Measurements from ENCODE around the gene OMP. TPM values are rescaled to one million over a fixed set of nuclear protein-coding genes. Genes with fewer than 3 reads are reported as not detected.

The OMP gene
- polyA plus RNA-seq, 1 donor from 2014 or later = not detected

GRCh38 chr11:77120571-77120970, 17.9 kb downstream of the OMP start:
- H3K36me3 ChIP-seq (ENCODE audit: insufficient read depth, low read length) = no peaks in the 10 kb centered on the region
- no peak for TF ChIP-seq SMC3 (conservative IDR thresholded peaks at IDR 0.05; ENCODE audit: poor library complexity)
- no peak for TF ChIP-seq CTCF (IDR thresholded peaks at IDR 0.05; ENCODE audit: poor library complexity, severe bottlenecking)
- no peak for TF ChIP-seq EZH2 (IDR thresholded peaks at IDR 0.05; ENCODE audit: borderline replicate concordance, insufficient read depth, low read length, poor library complexity, severe bottlenecking)
- TF ChIP-seq MXI1 (conservative IDR thresholded peaks at IDR 0.05; ENCODE audit: poor library complexity, severe bottlenecking) = no peak
- TF ChIP-seq EP300 (conservative IDR thresholded peaks at IDR 0.05; ENCODE audit: poor library complexity, severe bottlenecking) = no peak
- TF ChIP-seq TAF1 (IDR thresholded peaks at IDR 0.05; ENCODE audit: low read depth) = no peak
- no peak for TF ChIP-seq POLR2AphosphoS5 (IDR thresholded peaks at IDR 0.05)
- TF ChIP-seq RAD21 (conservative IDR thresholded peaks at IDR 0.05) = no peak
- TF ChIP-seq REST (IDR thresholded peaks at IDR 0.05; ENCODE audit: borderline replicate concordance) = no peak
- H4K20me1 ChIP-seq (ENCODE audit: insufficient read depth) = no peaks in the 10 kb centered on the region
- H3K4me3 ChIP-seq (ENCODE audit: low read length) = no peak overlapping the region
- H3K9me3 ChIP-seq (ENCODE audit: low read length) = no peaks in the 10 kb centered on the region
- H3K9me2 ChIP-seq (ENCODE audit: insufficient read depth, low read length) = no peaks in the 10 kb centered on the region
- no peak overlapping the region for H2AFZ ChIP-seq (ENCODE audit: low read depth, low read length)
- H3K4me2 ChIP-seq (ENCODE audit: low read length) = no peak overlapping the region
- no peaks in the 10 kb centered on the region for H3K27me3 ChIP-seq (ENCODE audit: insufficient read depth, low read depth, low read length)
- no peak overlapping the region for H3K27ac ChIP-seq (ENCODE audit: low read length)
- no peaks in the 10 kb centered on the region for H3K79me2 ChIP-seq (replicated peaks; ENCODE audit: insufficient read depth, low read length)
- H3K9ac ChIP-seq (ENCODE audit: low read length) = no peak overlapping the region
- no peaks in the 10 kb centered on the region for H3F3A ChIP-seq (ENCODE audit: insufficient read depth, low read length, poor library complexity, severe bottlenecking)

GRCh38 chr11:77121096-77121640, 18.5 kb downstream of the OMP start:
- H3K36me3 ChIP-seq (ENCODE audit: insufficient read depth, low read length) = no peaks in the 10 kb centered on the region
- H3K4me2 ChIP-seq (ENCODE audit: low read length) = no peak overlapping the region
- no peaks in the 10 kb centered on the region for H3K27me3 ChIP-seq (ENCODE audit: insufficient read depth, low read depth, low read length)
- no peaks in the 10 kb centered on the region for H3K9me3 ChIP-seq (ENCODE audit: low read length)
- H3K9me2 ChIP-seq (ENCODE audit: insufficient read depth, low read length) = no peaks in the 10 kb centered on the region
- no peak overlapping the region for H3K9ac ChIP-seq (ENCODE audit: low read length)
- no peak overlapping the region for H3K4me3 ChIP-seq (ENCODE audit: low read length)
- H4K20me1 ChIP-seq (ENCODE audit: insufficient read depth) = no peaks in the 10 kb centered on the region
- no peaks in the 10 kb centered on the region for H3K79me2 ChIP-seq (replicated peaks; ENCODE audit: insufficient read depth, low read length)
- TF ChIP-seq REST (IDR thresholded peaks at IDR 0.05; ENCODE audit: borderline replicate concordance) (no peak), EZH2 (IDR thresholded peaks at IDR 0.05; ENCODE audit: borderline replicate concordance, insufficient read depth, low read length, poor library complexity, severe bottlenecking) (no peak)
- H3F3A ChIP-seq (ENCODE audit: insufficient read depth, low read length, poor library complexity, severe bottlenecking) = no peaks in the 10 kb centered on the region
- H2AFZ ChIP-seq (ENCODE audit: low read depth, low read length) = no peak overlapping the region
- no peak overlapping the region for H3K27ac ChIP-seq (ENCODE audit: low read length)
